GM12865 (cell line): ENCODE data around the gene CD72.
"Not testable (repeated sequence)": the region's sequence is repeated elsewhere in the genome, so short reads cannot be mapped to it uniquely, and the experiment has no call there.

Experiments
- DNase-seq: peaks from one replicate; pipeline ENCODE4 v3.0.0; 2010; ENCODE audit warnings: low read depth
- H3K4me3 ChIP-seq: 2 replicates; pipeline ENCODE4 v1.5.1; 2011; ENCODE audit warnings: mild to moderate bottlenecking, low read depth, low read length, control low read depth
- CTCF ChIP-seq: IDR thresholded peaks from 2 replicates; pipeline ENCODE4 v1.5.1; 2011; ENCODE audit warnings: low read length, control low read depth, low read depth, inconsistent platforms; ENCODE audit not compliant: insufficient read depth; ENCODE audit errors: missing control alignments

The CD72 gene

GRCh38 chr9:35594471-35594870 is 23.7 kb downstream of the CD72 start:
- no peak for TF ChIP-seq CTCF
- no peak for DNase-seq

GRCh38 chr9:35593581-35593980 is 24.6 kb downstream of the CD72 start:
- no peak for TF ChIP-seq CTCF
- H3K4me3 ChIP-seq, result no peak overlapping the region
- DNase-seq, result no peak

More at GRCh38 chr9:35594471-35594870, 23.7 kb downstream of the CD72 start:
- H3K4me3 ChIP-seq, result no peak overlapping the region

DNA sequence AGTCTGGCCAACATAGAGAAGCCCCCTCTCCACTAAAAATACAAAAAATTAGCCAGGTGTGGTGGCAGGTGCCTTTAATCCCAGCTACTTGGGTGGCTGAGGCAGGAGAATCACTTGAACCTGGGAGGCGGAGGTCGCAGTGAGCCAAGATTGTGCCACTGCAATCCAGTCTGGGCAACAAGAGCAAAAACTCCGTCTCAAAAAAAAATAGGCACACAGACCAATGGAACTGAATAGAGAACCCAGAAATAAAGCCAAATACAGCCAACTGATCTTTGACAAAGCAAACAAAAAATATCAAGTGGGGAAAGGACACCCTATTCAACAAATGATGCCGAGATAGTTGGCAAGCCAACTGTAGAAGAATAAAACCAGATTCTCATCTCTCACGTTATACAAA is 29.7 kb downstream of the CD72 start:
- not testable (repeated sequence) for H3K4me3 ChIP-seq, DNase-seq

DNA sequence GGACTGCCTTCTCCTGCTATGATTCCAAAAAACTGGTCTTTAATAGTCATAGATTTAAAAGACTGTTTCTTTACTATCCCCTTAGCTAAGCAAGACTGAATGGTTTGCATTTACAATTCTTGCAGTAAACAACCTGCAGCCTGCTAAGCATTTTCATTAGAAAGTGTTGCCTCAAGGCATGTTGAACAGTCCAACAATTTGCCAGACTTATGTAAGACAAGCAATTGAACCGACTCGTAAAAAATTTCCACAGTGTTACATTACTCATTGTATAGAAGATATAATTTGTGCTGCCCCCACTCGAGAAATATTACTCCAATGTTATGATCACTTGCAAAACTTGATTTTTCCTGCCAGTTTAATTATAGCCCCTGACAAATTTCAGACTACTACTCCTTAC is 33.5 kb downstream of the CD72 start:
- H3K4me3 ChIP-seq, DNase-seq: not testable (repeated sequence)

DNA sequence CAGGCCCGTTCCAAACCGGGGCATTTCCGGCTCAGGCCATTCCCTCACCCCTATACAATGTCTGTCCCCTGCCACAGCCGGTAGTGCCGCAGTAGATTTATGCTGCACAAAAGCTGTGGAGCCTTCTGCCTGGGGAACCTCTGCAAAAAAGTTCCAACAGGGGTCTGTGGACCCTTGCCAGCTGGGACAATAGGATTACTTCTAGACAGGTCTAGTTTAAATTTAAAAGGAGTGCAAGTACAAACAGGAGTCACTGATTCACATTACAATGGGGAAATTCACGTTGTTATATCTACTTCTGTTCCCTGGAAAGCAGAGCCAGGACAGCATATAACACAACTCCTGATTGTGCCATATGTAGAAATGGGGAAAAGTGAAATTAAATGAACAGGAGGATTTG is 34.7 kb downstream of the CD72 start:
- not testable (repeated sequence) for DNase-seq, H3K4me3 ChIP-seq

DNA sequence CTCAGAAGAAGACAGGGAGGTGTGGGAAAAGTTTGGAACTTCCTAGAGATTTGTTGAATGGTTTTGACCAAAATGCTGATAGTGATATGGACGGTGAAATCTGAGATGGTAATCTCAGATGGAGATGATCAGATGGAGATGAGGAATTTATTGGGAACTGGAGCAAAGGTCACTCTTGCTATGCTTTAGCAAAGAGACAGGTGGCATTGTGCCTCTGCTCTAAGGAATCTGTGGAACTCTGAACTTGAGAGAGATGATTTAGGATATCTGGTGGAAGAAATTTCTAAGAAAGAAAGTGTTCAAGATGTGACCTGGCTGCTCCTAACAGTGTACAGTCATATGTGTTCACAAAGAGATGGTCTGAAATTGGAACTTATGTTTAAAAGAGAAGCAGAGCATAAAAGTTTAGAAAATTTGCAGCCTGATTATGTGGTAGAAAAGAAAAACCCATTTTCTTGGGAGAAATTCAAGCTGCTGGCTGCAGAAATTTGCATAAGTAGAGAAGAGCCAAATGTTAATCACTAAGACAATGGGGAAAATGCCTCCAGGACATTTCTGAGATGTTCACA is 38.5 kb downstream of the CD72 start:
- H3K4me3 ChIP-seq, DNase-seq: not testable (repeated sequence)

- no peak for TF ChIP-seq CTCF
- peak; percentile 43 for DNase-seq
Observed at GRCh38 chr9:35579130-35579529, 39.1 kb downstream of the CD72 start.

DNA sequence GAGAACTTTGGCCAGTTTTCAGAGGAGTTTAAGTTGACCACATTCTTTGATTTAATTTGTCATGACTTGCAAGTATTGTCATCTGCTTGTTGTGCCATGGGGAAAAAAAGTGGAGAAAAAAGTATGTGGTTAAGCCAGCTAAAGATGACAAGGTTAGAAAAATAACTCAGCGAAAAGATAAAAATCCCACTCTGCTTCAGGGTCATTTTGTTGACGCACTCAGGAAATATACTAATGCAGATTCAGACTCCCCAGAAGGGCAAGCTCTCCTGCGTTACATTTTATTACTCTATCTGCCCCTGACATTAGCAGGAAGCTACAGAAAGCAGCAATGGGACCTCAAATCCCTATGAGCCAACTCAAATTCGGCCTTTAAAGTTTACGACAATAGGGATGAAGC is 40.7 kb downstream of the CD72 start:
- no peak for DNase-seq
- no peak for TF ChIP-seq CTCF
- no peak overlapping the region for H3K4me3 ChIP-seq

More at GRCh38 chr9:35579130-35579529, 39.1 kb downstream of the CD72 start:
- H3K4me3 ChIP-seq, result no peak overlapping the region

GRCh38 chr9:35575478-35575877 is 42.7 kb downstream of the CD72 start:
- DNase-seq, result no peak
- TF ChIP-seq CTCF, result no peak
- H3K4me3 ChIP-seq, result no peak overlapping the region
